GM18507 (cell line): ENCODE measurements around the gene HDHD5.

ENCODE experiments used
- DNase-seq: peaks from one replicate; pipeline ENCODE4 v3.0.0; 2011; ENCODE audit warnings: low read depth; ENCODE audit not compliant: insufficient read length; ENCODE audit errors: extremely low spot score
- FAIRE-seq: peaks from 2 replicates; lab custom pipeline; 2011; peaks lifted over from hg19 to GRCh38; lab: Jason Lieb, UNC

Gene HDHD5

DNA sequence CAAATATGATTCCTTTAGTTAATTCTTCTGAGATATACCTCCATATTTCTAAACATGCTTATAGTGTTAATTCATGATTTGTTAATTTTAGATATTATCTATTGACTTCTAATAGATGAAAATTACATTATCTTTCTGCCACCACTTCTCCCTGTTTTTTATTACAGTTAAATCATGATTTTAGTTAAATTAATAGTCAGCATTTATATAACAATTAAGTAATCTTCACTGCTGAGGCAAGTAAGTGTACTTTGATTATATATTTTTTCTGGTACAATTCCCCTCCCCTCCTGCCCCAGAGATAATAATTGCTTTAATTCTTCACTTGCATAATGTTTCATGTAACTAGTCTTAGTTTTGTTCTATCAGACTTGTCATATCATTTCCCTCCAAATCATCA lies 68.5 kb downstream of the HDHD5 start:
- DNase-seq = no peak
- FAIRE-seq = no peak
